GM10266 (cell line): Measurements from ENCODE around the gene CD46.
"Not testable (repeated sequence)": the region's sequence is repeated elsewhere in the genome, so short reads cannot be mapped to it uniquely, and the experiment has no call there.

Source experiments
- DNase-seq: peaks from one replicate; pipeline ENCODE4 v3.0.0; 2012; ENCODE audit errors: extremely low spot score
- TF ChIP-seq, protein P1 (sequence below): IDR thresholded peaks from 2 replicates; pipeline ENCODE4 v1.5.1; 2012; ENCODE audit warnings: mild to moderate bottlenecking, low read depth; ENCODE audit not compliant: control insufficient read depth, insufficient read depth; ENCODE audit errors: missing control alignments

Gene CD46

DNA sequence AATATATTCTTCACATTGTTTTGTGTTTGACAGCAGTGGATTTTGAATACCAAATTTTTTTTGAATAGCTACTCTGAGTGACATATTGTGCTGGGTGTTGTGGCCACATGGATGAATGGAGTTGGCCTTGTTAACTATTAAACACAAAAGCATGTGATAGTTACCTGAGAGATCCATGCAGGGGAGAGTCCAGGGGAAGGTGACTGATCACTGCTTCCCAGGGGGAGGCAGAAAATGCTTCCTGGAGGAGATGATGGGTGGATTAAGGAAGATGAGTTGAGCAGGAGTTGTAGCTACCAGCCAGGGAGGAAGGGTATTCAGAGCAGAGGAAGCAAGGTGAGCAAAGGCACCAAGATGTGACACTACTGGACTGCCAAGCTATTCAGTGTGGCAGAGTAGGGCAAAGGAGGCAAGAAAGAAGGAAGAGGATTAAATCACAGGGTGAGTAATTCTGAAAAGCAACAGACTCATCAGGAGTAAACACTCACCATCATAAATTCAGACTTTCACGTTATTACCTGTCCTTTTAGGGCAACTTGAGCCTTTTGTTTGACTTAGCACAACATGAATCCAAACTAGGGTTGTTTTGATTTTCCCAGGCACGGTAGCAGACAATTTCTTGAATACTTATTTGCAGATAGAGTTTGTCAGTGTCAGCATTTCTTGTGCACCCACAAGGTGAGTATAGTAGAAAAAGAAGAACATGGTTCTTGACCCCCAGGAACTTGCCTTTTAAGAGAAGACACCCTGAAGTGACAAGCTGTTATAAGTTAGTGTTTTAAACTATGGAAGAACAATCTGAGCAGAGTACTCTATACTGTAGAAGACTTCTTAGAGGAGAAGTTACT is 4.2 kb downstream of the CD46 start:
- TF ChIP-seq, protein P1, sequence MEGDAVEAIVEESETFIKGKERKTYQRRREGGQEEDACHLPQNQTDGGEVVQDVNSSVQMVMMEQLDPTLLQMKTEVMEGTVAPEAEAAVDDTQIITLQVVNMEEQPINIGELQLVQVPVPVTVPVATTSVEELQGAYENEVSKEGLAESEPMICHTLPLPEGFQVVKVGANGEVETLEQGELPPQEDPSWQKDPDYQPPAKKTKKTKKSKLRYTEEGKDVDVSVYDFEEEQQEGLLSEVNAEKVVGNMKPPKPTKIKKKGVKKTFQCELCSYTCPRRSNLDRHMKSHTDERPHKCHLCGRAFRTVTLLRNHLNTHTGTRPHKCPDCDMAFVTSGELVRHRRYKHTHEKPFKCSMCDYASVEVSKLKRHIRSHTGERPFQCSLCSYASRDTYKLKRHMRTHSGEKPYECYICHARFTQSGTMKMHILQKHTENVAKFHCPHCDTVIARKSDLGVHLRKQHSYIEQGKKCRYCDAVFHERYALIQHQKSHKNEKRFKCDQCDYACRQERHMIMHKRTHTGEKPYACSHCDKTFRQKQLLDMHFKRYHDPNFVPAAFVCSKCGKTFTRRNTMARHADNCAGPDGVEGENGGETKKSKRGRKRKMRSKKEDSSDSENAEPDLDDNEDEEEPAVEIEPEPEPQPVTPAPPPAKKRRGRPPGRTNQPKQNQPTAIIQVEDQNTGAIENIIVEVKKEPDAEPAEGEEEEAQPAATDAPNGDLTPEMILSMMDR: no peak
- no peak for DNase-seq

DNA sequence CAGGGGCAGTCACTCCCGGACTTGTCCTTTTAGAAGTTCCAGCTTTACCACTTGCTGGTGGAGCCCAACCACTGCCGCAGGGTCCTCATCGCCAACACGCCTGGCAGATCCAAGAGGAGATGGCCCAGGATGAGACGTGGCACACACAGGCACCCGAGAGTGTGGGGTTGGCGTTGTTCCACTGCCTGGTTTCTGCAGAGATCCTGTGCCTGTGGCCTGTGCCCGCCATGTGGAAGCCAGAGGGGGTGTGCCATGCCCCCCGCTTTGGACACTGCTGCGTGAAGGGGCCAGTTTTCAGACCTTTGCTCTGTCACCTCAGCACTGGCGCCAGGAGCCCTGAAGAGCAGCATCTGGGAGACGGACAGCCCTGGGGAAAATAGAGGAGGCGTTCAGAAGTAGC is 10.8 kb downstream of the CD46 start:
- DNase-seq: no peak

DNA sequence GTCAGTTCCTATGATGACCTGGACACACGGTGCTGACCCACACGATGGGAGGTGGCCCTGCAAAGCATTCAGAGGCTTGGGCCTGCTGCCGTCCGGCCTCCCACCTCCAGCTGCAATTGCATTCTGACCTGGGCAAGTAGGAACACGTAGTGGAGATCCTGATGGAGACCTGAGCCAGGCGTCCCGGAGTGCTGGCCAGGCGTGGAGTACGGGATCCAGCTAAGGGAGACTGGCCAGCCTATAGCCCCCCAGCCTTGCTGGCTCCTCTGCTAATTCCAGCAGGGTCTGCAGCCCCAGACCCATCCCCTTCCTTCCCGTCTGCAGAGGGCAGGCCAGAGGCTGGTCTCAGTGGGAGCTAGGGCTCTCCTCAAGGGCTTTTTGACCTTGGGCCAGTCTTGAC is 11.2 kb downstream of the CD46 start:
- DNase-seq: no peak
- TF ChIP-seq, protein P1: no peak

More for the DNA sequence above, 10.8 kb downstream of the CD46 start:
- TF ChIP-seq, protein P1: no peak

DNA sequence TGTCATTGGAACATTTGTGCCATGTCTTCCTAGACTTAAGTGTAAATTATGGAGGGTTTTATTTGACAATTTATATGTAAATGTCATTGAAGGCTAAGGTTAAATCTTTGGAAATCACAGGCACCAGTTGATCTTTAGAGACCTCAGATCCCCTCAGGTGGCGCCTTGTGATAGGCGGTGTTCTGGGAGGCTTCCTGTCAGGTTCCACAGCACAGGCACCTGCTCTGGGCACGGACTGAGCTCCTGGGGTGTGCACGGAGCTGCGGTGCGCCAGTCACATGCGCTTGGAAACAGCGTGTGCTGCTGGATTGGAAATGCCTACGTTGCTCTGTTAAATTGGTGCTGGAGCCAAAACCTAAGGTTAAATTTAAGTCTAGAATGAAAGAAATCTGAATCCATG is 12.1 kb downstream of the CD46 start:
- TF ChIP-seq, protein P1: no peak
- DNase-seq: no peak

DNA sequence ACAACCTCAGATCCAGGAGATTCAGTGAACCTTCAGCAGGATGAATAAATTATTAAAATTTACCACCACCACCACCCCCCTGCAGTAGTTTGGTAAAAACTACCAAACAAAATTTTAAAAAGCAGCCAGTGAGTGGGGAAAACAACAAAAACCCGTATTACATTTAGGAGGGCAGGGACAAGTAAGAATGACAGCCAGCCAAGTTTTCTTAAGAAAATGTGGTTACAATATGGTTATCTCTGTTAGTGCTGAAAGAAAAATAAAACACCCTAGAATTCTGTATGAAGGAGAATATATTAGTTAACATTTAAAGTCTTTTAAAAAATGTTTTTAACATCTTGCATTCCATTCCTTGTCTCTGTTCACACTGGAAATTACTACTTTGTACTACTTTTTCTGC is 14.7 kb downstream of the CD46 start:
- TF ChIP-seq, protein P1: no peak
- no peak for DNase-seq

DNA sequence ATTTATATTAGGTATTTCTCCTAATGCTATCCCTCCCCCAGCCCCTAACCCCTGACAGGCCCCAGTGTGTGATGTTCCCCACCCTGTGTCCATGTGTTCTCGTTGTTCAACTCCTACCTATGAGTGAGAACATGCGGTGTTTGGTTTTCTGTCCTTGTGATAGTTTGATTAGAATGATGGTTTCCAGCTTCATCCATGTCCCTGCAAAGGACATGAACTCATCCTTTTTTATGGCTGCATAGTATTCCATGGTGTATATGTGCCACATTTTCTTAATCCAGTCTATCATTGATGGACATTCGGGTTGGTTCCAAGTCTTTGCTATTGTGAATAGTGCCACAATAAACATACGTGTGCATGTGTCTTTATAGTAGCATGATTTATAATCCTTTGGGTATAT is 18.7 kb downstream of the CD46 start:
- DNase-seq: not testable (repeated sequence)

DNA sequence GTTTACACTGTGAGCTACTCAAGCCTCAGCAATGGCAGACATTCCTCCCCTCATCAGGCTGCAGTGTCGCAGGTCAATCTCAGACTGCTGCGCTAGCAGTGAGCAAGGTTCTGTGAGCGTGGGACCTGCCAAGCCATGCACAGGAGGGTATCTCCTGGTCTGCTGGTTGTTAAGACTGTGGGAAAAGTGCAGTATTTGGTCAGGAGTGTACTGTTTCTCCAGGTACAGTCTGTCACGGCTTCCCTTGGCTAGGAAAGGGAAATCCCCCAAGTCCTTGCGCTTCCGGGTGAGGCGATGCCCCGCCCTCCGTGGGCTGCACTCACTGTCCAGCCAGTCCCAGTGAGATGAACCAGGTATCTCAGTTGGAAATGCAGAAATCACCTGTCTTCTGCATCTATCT is 24.2 kb downstream of the CD46 start:
- not testable (repeated sequence) for DNase-seq

DNA sequence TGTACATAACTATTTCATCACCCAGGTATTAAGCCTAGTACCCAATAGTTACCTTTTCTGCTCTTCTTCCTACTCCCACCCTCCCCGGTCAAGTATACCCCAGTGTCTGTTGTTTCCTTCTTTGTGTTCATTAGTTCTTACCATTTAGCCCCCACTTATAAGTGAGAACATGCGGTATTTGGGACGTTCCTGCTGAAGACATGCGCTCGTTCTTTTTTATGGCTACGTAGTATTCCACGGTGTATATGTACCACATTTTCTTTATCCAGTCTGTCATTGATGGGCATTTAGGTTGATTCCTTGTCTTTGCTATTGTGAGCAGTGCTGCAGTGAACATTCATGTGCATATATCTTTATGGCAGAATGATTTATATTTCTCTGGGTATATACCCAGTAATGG is 25.6 kb downstream of the CD46 start:
- DNase-seq: not testable (repeated sequence)

DNA sequence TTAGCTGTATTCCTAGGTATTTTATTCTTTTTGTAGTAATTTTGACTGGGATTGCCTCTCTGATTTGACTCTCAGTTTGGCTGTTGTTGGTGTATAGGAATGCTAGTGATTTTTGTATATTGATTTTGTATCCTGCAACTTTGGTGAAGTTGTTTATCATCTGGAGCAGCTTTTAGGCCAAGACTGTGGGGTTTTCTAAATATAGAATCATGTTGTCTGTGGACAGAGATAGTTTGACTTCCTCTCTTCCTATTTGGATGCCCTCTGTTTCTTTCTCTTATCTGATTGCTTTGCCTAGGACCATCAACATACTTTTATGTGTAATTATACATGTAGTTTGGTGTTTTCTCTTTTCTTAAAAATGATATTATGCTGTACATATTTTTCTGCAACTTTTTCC is 27.2 kb downstream of the CD46 start:
- TF ChIP-seq, protein P1: no peak

More for the DNA sequence above, 27.2 kb downstream of the CD46 start:
- no peak for DNase-seq
